ENCODE measurements around the gene LRRIQ4.

The LRRIQ4 gene

DNA sequence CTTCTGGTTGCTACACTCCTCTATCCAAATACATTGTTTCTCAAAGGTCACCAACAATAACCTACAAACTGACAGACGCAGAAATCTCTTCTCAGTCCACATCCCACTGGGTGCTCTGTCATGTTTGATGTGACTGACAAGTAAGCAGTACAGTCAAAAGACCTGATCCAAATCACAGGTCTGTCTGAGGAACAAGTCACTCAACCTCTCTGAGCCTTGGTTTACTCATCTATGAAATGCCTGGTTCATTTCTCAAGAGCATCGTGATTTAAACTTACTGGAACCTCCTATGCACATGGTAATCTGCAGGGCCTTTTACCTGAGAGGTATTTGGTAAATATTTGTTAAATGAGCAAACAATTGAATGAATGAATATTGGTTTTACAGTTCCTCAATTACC lies 51.6 kb downstream of the LRRIQ4 start:
- Histone ChIP-seq H2AFZ (ENCODE audit: low read depth, low read length) (no peak overlapping the region), H3K79me2 (ENCODE audit: low read length) (no peaks in the 10 kb centered on the region), H3K4me2 (ENCODE audit: low read length) (no peak overlapping the region), H3K27me3 (ENCODE audit: low read depth, low read length) (peaks cover 44% of the 10 kb centered on the region), H3K4me1 (ENCODE audit: low read length) (peaks cover 5% of the 10 kb centered on the region; the same call in 1 of the 2 replicates), H3K27ac (ENCODE audit: low read length) (no peak overlapping the region), H4K20me1 (ENCODE audit: insufficient read depth, low read length) (no peaks in the 10 kb centered on the region), H3K9me3 (ENCODE audit: insufficient read depth, low read length) (no peaks in the 10 kb centered on the region), H3K9ac (ENCODE audit: low read length) (no peak overlapping the region), H3K4me3 (ENCODE audit: low read length) (no peak overlapping the region), H3K36me3 (replicated peaks; ENCODE audit: low read depth, low read length) (no peaks in the 10 kb centered on the region)
- TF ChIP-seq EZH2phosphoT487 (IDR thresholded peaks at IDR 0.05; ENCODE audit: low read depth) = no peak
- TF ChIP-seq, protein P1, sequence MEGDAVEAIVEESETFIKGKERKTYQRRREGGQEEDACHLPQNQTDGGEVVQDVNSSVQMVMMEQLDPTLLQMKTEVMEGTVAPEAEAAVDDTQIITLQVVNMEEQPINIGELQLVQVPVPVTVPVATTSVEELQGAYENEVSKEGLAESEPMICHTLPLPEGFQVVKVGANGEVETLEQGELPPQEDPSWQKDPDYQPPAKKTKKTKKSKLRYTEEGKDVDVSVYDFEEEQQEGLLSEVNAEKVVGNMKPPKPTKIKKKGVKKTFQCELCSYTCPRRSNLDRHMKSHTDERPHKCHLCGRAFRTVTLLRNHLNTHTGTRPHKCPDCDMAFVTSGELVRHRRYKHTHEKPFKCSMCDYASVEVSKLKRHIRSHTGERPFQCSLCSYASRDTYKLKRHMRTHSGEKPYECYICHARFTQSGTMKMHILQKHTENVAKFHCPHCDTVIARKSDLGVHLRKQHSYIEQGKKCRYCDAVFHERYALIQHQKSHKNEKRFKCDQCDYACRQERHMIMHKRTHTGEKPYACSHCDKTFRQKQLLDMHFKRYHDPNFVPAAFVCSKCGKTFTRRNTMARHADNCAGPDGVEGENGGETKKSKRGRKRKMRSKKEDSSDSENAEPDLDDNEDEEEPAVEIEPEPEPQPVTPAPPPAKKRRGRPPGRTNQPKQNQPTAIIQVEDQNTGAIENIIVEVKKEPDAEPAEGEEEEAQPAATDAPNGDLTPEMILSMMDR (IDR thresholded peaks at IDR 0.05; ENCODE audit: low read depth, low read length) = no peak

DNA sequence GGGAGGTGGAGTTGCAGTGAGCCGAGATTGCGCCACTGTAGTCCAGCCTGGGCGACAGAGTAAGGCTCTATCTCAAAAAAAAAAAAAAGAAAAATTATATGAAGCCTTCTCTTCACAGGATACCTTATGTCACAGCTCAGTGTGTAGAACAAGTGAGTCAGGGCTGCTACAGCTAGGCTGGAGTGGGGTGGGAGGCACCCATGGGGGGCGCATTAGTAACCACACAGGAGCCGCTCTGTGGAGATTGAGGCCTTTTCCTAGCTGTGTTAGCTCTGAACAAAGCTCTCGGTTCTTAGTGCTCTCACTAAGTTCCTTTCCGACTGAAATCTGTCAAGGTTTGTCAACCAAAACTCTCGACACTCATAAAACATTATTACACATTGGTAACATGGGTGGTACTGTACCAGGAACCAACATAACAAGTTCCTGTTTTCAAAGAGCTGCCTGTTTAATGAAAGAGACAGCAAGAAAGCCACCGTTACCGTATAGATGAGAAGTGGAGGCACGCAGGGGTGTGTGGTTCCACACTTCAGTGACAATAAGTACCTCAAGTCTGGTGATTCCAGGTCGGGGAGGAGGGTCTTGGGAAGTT lies 52.6 kb downstream of the LRRIQ4 start:
- TF ChIP-seq, protein P1 (IDR thresholded peaks at IDR 0.05; ENCODE audit: low read depth, low read length) = no peak
- TF ChIP-seq EZH2phosphoT487 (IDR thresholded peaks at IDR 0.05; ENCODE audit: low read depth) = no peak
- Histone ChIP-seq H3K9ac (ENCODE audit: low read length) (no peak overlapping the region), H3K79me2 (ENCODE audit: low read length) (no peaks in the 10 kb centered on the region)

DNA sequence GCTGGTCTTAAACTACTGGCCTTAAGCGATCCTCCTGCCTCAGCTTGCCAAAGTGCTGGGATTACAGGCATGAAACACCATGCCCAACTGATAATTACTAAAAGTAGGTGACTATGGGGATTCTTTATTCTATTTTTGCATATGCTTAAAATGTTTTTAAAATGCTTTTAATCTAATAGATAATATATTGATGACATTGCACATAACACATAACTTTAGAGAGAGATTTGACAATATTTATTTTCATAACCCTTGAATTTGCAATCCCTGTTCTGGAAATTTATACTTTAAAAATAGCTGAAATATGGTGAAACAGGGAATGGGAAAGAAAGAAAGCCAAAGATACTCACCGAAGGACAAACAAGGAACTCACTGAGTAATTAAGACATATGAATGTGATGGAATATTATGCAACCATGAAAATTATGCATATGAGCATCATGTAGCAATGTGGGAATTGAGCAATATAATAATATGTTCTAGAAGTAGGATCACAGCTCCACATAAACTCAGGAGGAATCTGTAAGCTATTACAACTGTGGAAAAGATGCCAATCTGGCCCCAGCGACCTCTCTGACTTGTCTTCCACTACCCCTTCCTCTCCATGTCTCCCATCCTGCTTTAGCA lies 55.0 kb downstream of the LRRIQ4 start:
- Histone ChIP-seq H2AFZ (ENCODE audit: low read depth, low read length) (no peak overlapping the region), H3K79me2 (ENCODE audit: low read length) (no peaks in the 10 kb centered on the region), H3K4me3 (ENCODE audit: low read length) (no peak overlapping the region), H4K20me1 (ENCODE audit: insufficient read depth, low read length) (no peaks in the 10 kb centered on the region), H3K9ac (ENCODE audit: low read length) (no peak overlapping the region), H3K27ac (ENCODE audit: low read length) (no peak overlapping the region), H3K4me2 (ENCODE audit: low read length) (no peak overlapping the region), H3K9me3 (ENCODE audit: insufficient read depth, low read length) (no peaks in the 10 kb centered on the region), H3K36me3 (replicated peaks; ENCODE audit: low read depth, low read length) (no peaks in the 10 kb centered on the region), H3K4me1 (ENCODE audit: low read length) (peaks cover 14% of the 10 kb centered on the region), H3K27me3 (ENCODE audit: low read depth, low read length) (peaks cover 38% of the 10 kb centered on the region)
- no peak for TF ChIP-seq EZH2phosphoT487 (IDR thresholded peaks at IDR 0.05; ENCODE audit: low read depth)
- TF ChIP-seq, protein P1 (IDR thresholded peaks at IDR 0.05; ENCODE audit: low read depth, low read length) = no peak

More for the DNA sequence above, 52.6 kb downstream of the LRRIQ4 start:
- peaks cover 45% of the 10 kb centered on the region for H3K27me3 ChIP-seq (ENCODE audit: low read depth, low read length)
- no peaks in the 10 kb centered on the region for H3K36me3 ChIP-seq (replicated peaks; ENCODE audit: low read depth, low read length)
- H4K20me1 ChIP-seq (ENCODE audit: insufficient read depth, low read length) = no peaks in the 10 kb centered on the region
- peak overlapping the region; percentile 72 for H2AFZ ChIP-seq (ENCODE audit: low read depth, low read length)
- H3K4me3 ChIP-seq (ENCODE audit: low read length) = no peak overlapping the region
- peaks cover 14% of the 10 kb centered on the region for H3K4me1 ChIP-seq (ENCODE audit: low read length)
- H3K27ac ChIP-seq (ENCODE audit: low read length) = no peak overlapping the region
- H3K4me2 ChIP-seq (ENCODE audit: low read length) = peak overlapping the region; percentile 35
- H3K9me3 ChIP-seq (ENCODE audit: insufficient read depth, low read length) = no peaks in the 10 kb centered on the region

DNA sequence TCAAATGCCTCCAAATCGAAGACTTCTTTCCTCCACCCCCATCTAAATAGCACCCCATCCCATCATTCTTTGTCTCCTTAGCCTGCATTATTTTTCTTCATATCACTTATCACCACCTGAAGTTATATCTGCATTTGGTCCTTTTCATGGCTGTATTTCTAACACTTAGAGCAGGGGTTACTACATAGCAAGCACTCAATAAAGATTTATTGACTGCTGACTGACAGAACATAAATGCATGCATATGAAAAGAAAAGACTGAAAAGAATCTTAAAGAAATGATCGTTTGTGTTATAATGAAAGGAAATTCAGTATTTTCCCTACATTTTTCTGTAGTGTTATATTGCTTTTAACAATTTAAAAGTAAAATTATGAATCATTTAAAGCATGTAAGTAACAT lies 55.7 kb downstream of the LRRIQ4 start:
- Histone ChIP-seq H3K4me3 (ENCODE audit: low read length) (no peak overlapping the region), H3K27me3 (ENCODE audit: low read depth, low read length) (peaks cover 38% of the 10 kb centered on the region), H3K79me2 (ENCODE audit: low read length) (no peaks in the 10 kb centered on the region), H4K20me1 (ENCODE audit: insufficient read depth, low read length) (no peaks in the 10 kb centered on the region), H3K9me3 (ENCODE audit: insufficient read depth, low read length) (no peaks in the 10 kb centered on the region), H3K4me1 (ENCODE audit: low read length) (peaks cover 12% of the 10 kb centered on the region), H3K4me2 (ENCODE audit: low read length) (no peak overlapping the region), H2AFZ (ENCODE audit: low read depth, low read length) (no peak overlapping the region), H3K9ac (ENCODE audit: low read length) (no peak overlapping the region), H3K27ac (ENCODE audit: low read length) (no peak overlapping the region), H3K36me3 (replicated peaks; ENCODE audit: low read depth, low read length) (no peaks in the 10 kb centered on the region)
- TF ChIP-seq, protein P1 (IDR thresholded peaks at IDR 0.05; ENCODE audit: low read depth, low read length) = no peak
- TF ChIP-seq EZH2phosphoT487 (IDR thresholded peaks at IDR 0.05; ENCODE audit: low read depth) = no peak
